ENCODE results near the gene SPPL2C. TPM values are rescaled to one million over a fixed set of nuclear protein-coding genes. Genes with fewer than 3 reads are reported as not detected.

Gene SPPL2C
- total and polyA plus RNA-seq, 2 of the 13 experiments (the other 11 are each of a cell fraction or from before 2014, with no cell fraction given) = not detected

GRCh38 chr17:45894022-45894784 lies 49.5 kb downstream of the SPPL2C start, which contains the start of gene MAPT (continued):
- TF ChIP-seq PRDM10 (CRISPR knock-in tag; IDR thresholded peaks at IDR 0.05; ENCODE audit: low read depth) (0 out of 2 replicates have a peak, but pooled peaks have one; percentile 40), PPARG (CRISPR knock-in tag; conservative IDR thresholded peaks at IDR 0.05) (0 out of 2 replicates have a peak, but pooled peaks have one; percentile 6), CCDC6 (CRISPR knock-in tag; IDR thresholded peaks at IDR 0.05) (no peak), CBX2 (IDR thresholded peaks at IDR 0.05; ENCODE audit: low read depth, low read length) (no peak), CBX2 (CRISPR knock-in tag; IDR thresholded peaks at IDR 0.05; ENCODE audit: low read depth) (no peak), BRCA1 (CRISPR knock-in tag; IDR thresholded peaks at IDR 0.05) (no peak), ZIK1 (CRISPR knock-in tag; IDR thresholded peaks at IDR 0.05; ENCODE audit: borderline replicate concordance, low read depth) (peak; percentile 95), KLF6 (CRISPR knock-in tag; IDR thresholded peaks at IDR 0.05) (no peak; the same call in 1 of the 2 replicates), CHCHD3 (CRISPR knock-in tag; IDR thresholded peaks at IDR 0.05) (no peak), IRX3 (CRISPR knock-in tag; IDR thresholded peaks at IDR 0.05; ENCODE audit: borderline replicate concordance, low read depth) (no peak), ZNF563 (CRISPR knock-in tag; IDR thresholded peaks at IDR 0.05) (0 out of 2 replicates have a peak, but pooled peaks have one; percentile 16), HDAC2 (CRISPR knock-in tag; IDR thresholded peaks at IDR 0.05) (peak; percentile 27; the same call in 1 of the 2 replicates), ZNF335 (CRISPR knock-in tag; IDR thresholded peaks at IDR 0.05) (no peak), MAX (IDR thresholded peaks at IDR 0.05) (peak; percentile 90), KAT2B (IDR thresholded peaks at IDR 0.05; ENCODE audit: borderline replicate concordance, low read depth, low read length) (no peak), RELA (CRISPR knock-in tag; IDR thresholded peaks at IDR 0.05) (no peak), HMG20B (CRISPR knock-in tag; conservative IDR thresholded peaks at IDR 0.05) (0 out of 2 replicates have a peak, but pooled peaks have one; percentile 14), ZNF329 (CRISPR knock-in tag; IDR thresholded peaks at IDR 0.05; ENCODE audit: low read depth) (no peak; the same call in 1 of the 2 replicates), ZNF253 (CRISPR knock-in tag; IDR thresholded peaks at IDR 0.05; ENCODE audit: borderline replicate concordance) (0 out of 2 replicates have a peak, but pooled peaks have one; percentile 8), ZNF18 (CRISPR knock-in tag; IDR thresholded peaks at IDR 0.05; ENCODE audit: insufficient replicate concordance) (peak; percentile 37), TAF15 (IDR thresholded peaks at IDR 0.05; ENCODE audit: low read depth, low read length, poor library complexity, severe bottlenecking) (peak; percentile 30), ZNF549 (CRISPR knock-in tag; IDR thresholded peaks at IDR 0.05) (no peak), CBX1 (IDR thresholded peaks at IDR 0.05; ENCODE audit: low read depth) (peak; percentile 82), ZMAT5 (CRISPR knock-in tag; IDR thresholded peaks at IDR 0.05; ENCODE audit: borderline replicate concordance, low read depth) (no peak), RORA (CRISPR knock-in tag; IDR thresholded peaks at IDR 0.05) (no peak)

Data from HepG2 (cell line).